Measurements from ENCODE around the gene ECE2.

Gene ECE2

GRCh38 chr3:184275961-184276910 lies at the start of gene ECE2:
Gene ECE2 (plus strand): TSS chr3:184276022. CDS start chr3:184276154, 132 bp downstream.
- DNase-seq, result no peak

- DNase-seq, result no peak
These were observed 48.3 kb upstream of the ECE2 start for GRCh38 chr3:184227481-184227935.

GRCh38 chr3:184228376-184229137 lies 47.3 kb upstream of the ECE2 start:
- DNase-seq, result no peak

- peak; percentile 26 for DNase-seq
These were observed 46.3 kb upstream of the ECE2 start, which contains the start of gene VWA5B2 for GRCh38 chr3:184229394-184230080. Gene VWA5B2 (plus strand): TSS chr3:184229585. CDS start chr3:184230529, 944 bp downstream.

- no peak for DNase-seq
These were observed 45.7 kb upstream of the ECE2 start for GRCh38 chr3:184230081-184230602.

- DNase-seq, result peak; percentile 46
These were observed 45.0 kb upstream of the ECE2 start for GRCh38 chr3:184230603-184231528.

GRCh38 chr3:184231671-184232070 lies 44.2 kb upstream of the ECE2 start:
- DNase-seq, result no peak

- DNase-seq, result no peak
These were observed 42.5 kb upstream of the ECE2 start for GRCh38 chr3:184233127-184233843.

GRCh38 chr3:184234224-184234623 lies 41.6 kb upstream of the ECE2 start:
- DNase-seq, result no peak

- no peak for DNase-seq
These were observed 41.0 kb upstream of the ECE2 start for GRCh38 chr3:184234671-184235380.

GRCh38 chr3:184235381-184236032 lies 40.3 kb upstream of the ECE2 start:
- no peak for DNase-seq

- no peak for DNase-seq
These were observed 39.8 kb upstream of the ECE2 start for GRCh38 chr3:184236033-184236410.

GRCh38 chr3:184236636-184237035 lies 39.2 kb upstream of the ECE2 start:
- no peak for DNase-seq

GRCh38 chr3:184237211-184237610 lies 38.6 kb upstream of the ECE2 start:
- no peak for DNase-seq

- peak; percentile 37 for DNase-seq
These were observed 38.0 kb upstream of the ECE2 start for GRCh38 chr3:184237807-184238206.

GRCh38 chr3:184238246-184238818 lies 37.5 kb upstream of the ECE2 start:
- DNase-seq, result no peak

GRCh38 chr3:184239221-184239620 lies 36.6 kb upstream of the ECE2 start:
- no peak for DNase-seq

- no peak for DNase-seq
These were observed 36.1 kb upstream of the ECE2 start for GRCh38 chr3:184239708-184240107.

- DNase-seq, result no peak
These were observed 35.3 kb upstream of the ECE2 start for GRCh38 chr3:184240384-184241140.

Measured in DMS153 (cell line).